HG03457 (cell line): ENCODE measurements around the gene MAPRE2.
"Not testable (repeated sequence)": the region's sequence is repeated elsewhere in the genome, so short reads cannot be mapped to it uniquely, and the experiment has no call there.

Source experiments
- ATAC-seq: cut with Tn5 transposase; IDR thresholded peaks from one replicate; pipeline ENCODE4 v1.9.1; 2021; ENCODE audit warnings: moderate number of reproducible peaks; ENCODE audit not compliant: unreplicated experiment

MAPRE2 gene

DNA sequence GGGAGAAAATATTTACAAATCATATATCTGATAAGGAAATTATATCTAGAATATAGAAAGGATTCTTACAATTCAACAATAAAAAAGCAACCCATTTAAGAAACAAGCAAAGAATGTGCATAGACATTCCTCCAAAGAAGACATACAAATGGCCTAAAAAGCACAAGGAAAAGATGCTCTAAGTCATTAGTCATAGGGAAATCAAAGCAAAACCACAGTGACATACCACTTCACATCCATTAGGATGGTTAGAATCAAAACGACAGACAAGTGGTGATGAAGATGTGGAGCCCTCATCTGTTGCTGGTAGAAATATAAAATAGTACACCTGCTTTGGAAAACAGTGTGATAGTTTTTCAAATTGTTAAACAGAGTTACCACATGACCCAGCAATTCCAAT lies 48.2 kb downstream of the MAPRE2 start:
- no peak for ATAC-seq

DNA sequence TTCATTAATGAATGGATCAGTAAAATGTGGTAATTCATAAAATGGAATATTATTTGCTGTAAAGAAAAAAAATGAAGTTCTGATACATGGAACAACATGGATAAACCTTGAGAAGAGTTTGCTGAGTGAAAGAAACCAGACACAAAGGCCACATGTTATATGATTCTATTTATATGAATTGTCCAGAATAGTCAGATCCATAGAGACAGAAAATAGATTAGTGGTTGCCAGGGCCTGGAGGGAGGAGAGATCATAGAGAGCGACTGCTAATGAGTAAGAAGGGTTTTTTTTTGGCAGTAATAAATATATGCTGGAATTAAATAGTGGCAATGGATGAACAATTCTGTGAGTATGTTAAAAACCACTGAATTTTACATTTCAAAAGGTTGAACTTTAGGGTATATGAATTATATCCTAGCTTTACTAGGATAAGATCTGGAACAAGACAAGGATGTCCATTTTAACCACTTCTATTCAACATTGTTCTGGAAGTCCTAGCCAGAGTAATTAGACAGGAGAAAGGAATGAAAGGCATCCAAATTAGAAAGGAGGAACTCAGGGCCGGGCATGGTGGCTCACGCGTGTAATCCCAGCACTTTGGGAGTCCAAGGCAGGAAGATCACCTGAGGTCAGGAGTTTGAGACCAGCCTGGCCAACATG lies 48.8 kb downstream of the MAPRE2 start:
- no peak for ATAC-seq

DNA sequence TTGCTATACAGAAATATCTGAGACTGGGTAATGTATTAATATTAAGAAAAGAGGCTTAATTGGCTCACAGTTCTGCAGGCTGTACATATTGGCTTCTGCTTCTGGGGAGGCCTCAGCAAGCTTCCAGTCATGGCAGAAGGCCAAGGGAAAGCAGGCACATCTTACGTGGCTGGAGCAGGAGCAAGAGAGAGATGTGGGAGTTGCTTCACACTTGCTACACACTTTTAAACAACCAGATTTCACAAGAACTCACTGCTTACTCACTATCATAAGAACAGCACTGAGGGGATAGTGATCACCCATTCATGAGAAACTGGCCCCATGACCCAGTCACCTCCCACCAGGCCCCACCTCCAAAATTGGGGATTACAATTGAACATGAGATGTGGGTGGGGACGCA lies 50.6 kb downstream of the MAPRE2 start:
- no peak for ATAC-seq

DNA sequence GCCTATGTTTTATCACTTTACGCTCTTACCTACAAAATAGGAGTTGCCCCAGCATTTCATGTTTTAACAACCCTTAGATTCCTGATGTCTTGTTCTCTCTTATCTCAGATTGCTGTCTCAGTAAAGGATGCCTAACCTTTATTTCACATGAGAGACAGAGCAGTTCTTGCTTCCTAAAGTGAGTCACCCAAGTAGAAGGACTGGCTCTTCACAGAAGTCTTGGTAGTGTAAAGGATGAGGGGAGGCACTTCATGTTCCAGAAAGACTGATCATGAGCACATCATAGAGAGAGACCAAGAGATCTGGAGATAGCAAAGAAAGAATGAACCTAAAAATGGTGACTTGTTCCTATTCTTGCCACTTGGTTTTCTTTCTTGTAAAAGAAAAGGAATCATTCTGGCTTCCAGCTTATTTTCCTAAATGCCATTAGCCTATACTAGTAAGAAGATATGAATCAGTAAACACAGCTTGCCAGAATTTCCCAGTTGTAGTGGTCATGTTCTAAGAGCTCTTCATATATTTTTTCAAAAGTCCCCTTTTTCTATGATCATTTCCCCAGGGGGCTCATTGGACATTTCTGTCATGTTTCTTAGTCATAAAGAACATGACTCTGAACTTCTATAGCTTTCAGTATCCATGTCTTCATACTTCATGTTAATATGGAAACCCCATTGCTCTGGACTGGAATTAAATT lies 54.9 kb downstream of the MAPRE2 start:
- peak; percentile 83 for ATAC-seq

GRCh38 chr18:35096677-35097011 lies 55.4 kb downstream of the MAPRE2 start:
- no peak for ATAC-seq

DNA sequence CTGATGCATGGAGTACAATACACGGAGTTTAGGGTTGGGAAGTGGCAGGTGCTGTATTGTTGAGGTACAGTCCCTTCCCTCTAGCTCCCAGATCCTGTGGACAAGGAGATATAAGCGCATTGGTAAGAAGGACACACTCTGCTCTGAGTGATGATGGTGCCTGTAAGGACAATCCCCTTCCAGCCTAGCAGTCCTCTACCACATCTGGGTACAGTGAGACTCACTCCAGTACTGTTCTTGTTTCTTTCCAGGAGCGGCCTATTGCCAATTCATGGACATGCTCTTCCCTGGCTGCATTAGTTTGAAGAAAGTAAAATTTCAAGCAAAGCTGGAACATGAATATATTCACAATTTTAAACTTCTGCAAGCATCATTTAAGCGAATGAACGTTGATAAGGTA lies 56.0 kb downstream of the MAPRE2 start:
- ATAC-seq = no peak

- ATAC-seq = no peak
Measured at GRCh38 chr18:35097763-35098162, 56.5 kb downstream of the MAPRE2 start.

DNA sequence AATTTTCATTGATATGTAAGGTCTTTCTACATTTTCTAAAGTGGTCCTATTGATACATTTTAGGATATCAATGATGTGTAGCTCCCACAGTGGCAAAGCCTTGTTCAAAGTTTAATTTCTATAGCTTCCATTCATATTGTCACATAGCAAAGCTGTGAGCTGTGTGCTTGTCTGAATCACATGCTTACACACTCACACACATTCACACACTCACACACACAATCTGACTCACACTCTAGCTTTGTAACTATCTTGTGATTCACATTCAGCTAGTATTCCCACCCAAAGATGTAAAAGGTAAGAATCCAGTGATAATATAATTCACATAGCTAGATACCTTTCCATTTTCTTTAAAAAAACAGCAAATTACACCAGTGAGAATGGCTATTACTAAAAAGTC lies 58.7 kb downstream of the MAPRE2 start:
- no peak for ATAC-seq

DNA sequence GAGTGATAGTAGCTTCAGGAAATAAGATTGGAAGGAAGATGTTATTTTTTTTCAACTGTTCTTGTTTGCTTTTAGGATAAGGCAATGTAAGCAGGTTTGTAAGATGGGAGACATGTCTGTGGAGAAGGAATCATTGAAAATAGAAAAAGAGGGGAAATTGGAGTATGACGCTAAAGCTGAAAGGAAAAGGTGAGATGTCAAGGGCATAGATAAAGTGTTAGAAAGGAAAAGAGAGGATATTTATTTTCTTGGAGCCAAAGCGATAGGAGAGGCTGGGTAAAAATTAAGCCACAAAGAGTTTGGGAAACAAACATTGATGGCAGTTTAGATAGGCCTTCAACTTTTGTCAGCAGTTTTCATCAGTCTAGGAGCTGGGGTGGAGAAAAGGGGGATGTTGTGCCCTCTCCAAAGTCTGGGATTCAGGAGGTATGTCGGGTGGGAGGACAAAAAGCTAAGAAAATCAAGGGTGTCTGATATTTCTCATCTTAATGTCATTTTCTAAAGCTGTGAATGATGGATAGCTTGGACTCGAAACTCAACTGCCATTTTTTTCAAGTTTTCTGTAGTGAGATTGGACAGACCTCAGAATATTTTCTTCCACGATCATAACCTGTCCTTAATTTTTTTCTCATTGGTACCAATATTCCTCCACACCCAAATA lies 63.3 kb downstream of the MAPRE2 start:
- no peak for ATAC-seq

DNA sequence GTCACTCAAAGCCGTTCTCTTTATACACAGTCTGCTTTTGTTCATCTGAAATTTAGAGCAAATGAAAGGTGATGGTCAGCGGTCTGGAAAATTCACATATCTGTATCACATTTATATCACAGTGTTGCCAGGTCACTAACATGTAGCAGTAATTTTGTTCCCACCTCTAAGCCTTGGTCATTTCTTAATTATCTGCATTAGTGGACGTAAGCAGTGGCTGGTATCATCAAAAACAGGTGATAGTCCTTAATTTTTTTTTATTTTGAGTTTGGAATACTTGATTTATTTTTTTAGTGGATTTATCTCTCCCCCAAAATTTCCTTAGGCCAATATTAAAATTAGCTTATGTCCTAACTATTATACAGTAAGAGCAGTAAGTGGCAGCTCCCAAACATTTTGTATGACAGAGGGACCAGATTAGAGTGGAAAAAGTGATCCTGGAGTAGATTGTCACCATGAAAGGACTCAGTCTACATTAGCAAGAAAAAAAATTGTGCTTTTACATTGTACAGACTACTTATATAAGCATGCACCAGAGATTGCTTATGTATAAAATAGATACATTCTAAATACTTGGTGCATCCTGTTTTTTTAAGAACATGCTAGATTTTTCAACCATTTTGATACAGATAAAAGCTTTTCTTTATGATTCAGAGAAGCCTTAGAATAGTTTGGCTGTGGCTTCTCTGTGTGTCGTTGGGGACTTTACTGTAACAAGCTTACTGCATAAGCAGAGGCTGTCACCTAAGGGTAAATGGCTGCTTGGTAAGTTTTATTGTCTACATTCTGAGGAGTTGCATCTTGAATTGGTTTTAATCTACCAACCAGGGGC lies 65.0 kb downstream of the MAPRE2 start:
- no peak for ATAC-seq

DNA sequence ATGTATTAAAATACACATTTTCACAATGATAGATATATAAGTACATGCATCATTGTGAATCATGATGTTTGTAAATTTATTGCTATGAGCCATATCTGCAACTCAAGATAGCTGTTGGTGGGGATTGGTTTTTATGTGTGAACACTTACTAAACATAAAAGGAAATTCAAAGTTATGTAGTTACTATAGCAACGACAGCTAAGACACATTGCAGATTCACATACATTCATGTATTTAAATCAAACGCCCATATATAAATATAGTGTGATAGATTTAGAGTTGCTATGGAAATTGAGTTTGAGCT lies 65.6 kb downstream of the MAPRE2 start:
- no peak for ATAC-seq

- ATAC-seq = no peak
Measured at GRCh38 chr18:35107216-35107615, 66.0 kb downstream of the MAPRE2 start.

DNA sequence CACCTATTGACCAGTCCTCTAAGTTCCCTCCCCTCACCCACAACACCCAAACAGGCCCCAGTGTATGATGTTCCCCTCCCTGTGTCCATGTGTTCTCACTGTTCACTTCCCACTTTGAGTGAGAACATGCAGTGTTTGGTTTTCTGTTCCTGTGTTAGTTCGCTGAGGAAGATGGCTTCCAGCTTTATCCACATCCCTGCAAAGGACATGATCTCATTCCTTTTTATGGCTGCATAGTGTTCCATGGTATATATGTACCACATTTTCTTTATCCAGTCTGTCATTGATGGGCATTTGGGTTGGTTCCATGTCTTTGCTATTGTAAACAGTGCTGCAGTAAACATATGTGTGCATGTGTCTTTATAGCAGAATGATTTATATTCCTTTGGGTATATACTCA lies 66.9 kb downstream of the MAPRE2 start:
- not testable (repeated sequence) for ATAC-seq

GRCh38 chr18:35110059-35110458 lies 68.8 kb downstream of the MAPRE2 start:
- ATAC-seq = no peak

DNA sequence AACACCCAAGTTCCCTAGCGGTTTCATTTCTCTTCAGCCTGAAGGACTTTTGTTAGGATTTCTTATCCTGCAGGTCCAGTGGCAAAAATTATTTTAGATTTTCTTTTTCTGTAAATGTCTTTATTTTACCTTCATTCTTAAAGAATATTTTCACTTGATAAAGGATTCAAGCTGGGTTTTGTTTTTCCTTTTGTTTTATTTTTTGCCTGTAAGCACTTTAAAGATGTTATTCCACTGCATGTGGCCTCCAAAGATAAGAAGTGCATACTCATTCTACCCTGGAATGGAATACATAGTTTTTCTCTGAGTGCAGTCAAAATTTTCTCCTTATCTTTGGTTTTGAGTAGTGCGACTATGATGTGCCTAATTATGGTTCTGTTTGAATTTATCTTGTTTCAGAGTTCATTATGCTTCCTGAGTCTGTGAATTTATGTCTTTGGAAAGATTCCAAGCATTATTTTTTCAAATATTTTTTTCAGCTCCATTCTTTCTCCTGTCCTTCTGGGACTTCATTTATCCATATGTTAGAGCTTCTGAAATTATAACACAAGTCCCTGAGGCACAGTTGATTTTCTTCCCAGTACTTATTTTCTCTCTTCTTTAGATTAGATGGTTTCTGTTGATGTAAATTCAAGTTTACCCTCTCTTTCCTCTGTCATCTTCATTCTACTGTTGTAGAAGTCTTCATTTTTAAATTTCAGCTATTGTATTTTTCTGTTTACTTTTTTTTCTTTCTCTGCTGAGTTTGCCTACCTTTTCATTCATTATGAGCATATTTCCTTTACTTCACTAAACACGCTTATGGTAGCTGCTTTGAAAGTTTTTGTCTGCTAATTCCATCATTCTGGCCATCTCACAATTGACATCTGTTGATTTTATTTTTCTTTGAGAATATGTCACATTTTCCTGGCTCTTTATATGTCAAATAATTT lies 69.6 kb downstream of the MAPRE2 start:
- no peak for ATAC-seq

- no peak for ATAC-seq
Measured at GRCh38 chr18:35112696-35113095, 71.5 kb downstream of the MAPRE2 start.

DNA sequence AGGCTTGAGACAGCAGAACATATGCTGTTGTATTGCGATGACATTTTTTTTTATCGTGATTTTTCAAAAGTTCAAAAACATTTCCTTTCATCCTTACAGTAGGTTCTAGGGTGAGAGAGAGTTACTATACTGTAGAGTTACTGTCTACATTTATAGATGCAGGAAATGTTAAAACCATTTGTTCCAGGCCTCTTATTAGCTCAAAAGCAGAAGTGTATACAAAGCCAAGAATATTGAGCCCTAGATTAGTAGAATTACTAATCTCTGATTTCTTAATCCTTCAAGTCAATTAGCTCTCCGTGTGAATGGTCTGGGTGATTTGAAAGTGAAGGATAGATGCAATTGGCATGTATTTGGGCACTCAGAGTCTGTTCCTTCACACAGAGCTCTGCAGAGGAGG lies 73.1 kb downstream of the MAPRE2 start:
- ATAC-seq = no peak

DNA sequence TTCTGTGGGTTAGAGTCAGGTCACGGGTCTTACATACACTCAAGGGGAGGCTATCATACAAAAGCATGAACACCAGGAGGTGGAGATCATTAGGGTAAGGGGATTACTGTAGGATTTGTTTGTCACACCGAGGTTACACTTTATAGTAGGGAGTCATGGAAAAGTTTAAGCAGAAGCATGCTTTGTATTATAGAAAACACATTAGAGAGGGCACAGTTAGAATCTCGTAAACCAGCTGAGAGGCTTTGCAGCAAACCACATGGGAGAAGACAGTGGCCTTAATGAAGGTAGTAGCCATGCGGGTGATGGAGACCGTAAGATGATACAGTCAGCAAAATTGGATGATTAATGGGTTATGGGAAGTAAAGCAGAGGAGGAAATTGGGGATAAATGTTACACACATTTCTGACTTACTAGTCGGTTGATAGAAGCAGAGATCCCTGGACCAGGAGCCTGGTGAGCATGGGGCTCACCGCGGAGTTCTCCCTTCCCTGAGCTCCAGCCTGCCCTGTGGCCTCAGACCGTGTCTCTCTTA lies 75.6 kb downstream of the MAPRE2 start:
- ATAC-seq = no peak

GRCh38 chr18:35117372-35117771 lies 76.2 kb downstream of the MAPRE2 start:
- ATAC-seq = no peak

DNA sequence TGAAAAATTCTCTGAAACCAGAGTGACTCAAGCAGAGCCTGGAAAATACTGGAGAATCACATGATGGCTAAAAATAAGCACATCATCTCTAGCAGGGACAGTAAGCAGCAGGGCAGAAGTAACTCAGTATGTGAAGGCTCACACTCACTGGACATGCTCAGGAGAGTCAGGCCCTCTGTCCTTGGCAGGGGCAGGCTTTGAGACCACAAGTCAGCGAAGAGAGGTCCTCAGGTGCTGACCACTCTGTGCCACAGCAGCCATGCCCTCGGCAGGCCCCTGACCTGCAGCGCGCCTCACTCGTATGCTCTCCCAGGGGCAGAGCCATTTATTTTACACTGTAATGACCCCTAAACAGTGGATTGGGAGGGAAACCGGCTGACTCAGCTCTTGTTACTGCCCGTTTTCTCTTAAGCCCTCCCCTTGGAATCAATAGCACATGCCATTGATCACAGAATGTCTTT lies 76.8 kb downstream of the MAPRE2 start:
- ATAC-seq = no peak
